Activated naive CD8-positive, alpha-beta T cell (primary cell): ENCODE results near the gene GLTPD2.
A peak's percentile ranks its signal among the peaks of the same experiment; 100 is the strongest.
"Not testable (repeated sequence)": the region's sequence is repeated elsewhere in the genome, so short reads cannot be mapped to it uniquely, and the experiment has no call there.

Source experiments
- H3K27ac Mint-ChIP-seq: one replicate; pipeline ENCODE4 v1.8.0; 2021; ENCODE audit warnings: mixed read lengths
- H3K27me3 Mint-ChIP-seq: one replicate; pipeline ENCODE4 v1.8.0; 2021; ENCODE audit warnings: mixed read lengths
- H3K36me3 Mint-ChIP-seq: one replicate; pipeline ENCODE4 v1.8.0; 2021; ENCODE audit warnings: mixed read lengths
- H3K4me1 Mint-ChIP-seq: one replicate; pipeline ENCODE4 v1.8.0; 2021; ENCODE audit warnings: low read depth, mixed read lengths
- H3K4me3 Mint-ChIP-seq: one replicate; pipeline ENCODE4 v1.8.0; 2021; ENCODE audit warnings: mild to moderate bottlenecking, mixed read lengths
- H3K9me3 Mint-ChIP-seq: one replicate; pipeline ENCODE4 v1.8.0; 2021; ENCODE audit warnings: low read depth, mixed read lengths

The GLTPD2 gene

DNA sequence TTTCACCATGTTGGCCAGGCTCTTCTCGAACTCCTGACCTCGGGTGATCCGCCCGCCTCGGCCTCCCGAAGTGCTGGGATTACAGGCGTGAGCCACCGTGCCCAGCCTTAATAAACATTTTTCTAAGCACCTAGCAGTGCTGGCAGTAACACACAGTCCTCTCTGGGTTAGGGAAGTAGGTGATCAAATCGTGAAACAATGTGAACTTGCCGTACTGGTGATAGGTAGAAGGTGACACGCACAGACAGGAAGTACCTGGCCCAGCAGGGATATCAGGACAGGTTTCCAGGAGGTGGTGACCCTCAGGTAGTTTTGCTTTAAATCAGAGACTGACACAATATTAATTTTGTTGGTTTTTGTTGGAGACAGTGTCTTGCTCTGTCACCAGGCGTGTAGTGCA is 22.7 kb downstream of the GLTPD2 start:
- peaks cover 2% of the 10 kb centered on the region for H3K36me3 Mint-ChIP-seq
- no peaks in the 10 kb centered on the region for H3K27me3 Mint-ChIP-seq
- no peak overlapping the region for H3K4me3 Mint-ChIP-seq
- H3K27ac Mint-ChIP-seq: no peak overlapping the region
- H3K9me3 Mint-ChIP-seq: no peaks in the 10 kb centered on the region
- H3K4me1 Mint-ChIP-seq: peaks cover 8% of the 10 kb centered on the region

DNA sequence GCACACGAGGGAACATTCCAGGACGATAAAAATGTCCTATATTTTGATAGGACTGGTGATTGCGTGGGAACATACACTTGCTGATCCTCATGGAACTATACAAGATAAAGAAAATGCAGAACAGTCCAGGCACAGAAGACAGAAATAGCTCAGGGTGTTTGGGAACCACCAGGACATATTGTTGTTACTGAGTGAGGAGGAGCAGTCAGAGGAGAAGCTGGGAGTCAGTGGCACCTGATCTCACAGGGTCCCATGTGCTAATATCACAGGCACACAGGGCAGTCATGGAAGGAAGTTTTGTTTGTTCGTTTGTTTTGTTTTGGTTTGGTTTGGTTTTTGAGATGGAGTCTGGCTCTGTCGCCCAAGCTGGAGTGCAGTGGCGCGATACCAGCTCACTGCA is 23.9 kb downstream of the GLTPD2 start:
- Mint-ChIP-seq H3K36me3 (peaks cover 2% of the 10 kb centered on the region), H3K27ac (no peak overlapping the region), H3K27me3 (no peaks in the 10 kb centered on the region), H3K4me3 (no peak overlapping the region), H3K4me1 (peaks cover 8% of the 10 kb centered on the region), H3K9me3 (no peaks in the 10 kb centered on the region)

DNA sequence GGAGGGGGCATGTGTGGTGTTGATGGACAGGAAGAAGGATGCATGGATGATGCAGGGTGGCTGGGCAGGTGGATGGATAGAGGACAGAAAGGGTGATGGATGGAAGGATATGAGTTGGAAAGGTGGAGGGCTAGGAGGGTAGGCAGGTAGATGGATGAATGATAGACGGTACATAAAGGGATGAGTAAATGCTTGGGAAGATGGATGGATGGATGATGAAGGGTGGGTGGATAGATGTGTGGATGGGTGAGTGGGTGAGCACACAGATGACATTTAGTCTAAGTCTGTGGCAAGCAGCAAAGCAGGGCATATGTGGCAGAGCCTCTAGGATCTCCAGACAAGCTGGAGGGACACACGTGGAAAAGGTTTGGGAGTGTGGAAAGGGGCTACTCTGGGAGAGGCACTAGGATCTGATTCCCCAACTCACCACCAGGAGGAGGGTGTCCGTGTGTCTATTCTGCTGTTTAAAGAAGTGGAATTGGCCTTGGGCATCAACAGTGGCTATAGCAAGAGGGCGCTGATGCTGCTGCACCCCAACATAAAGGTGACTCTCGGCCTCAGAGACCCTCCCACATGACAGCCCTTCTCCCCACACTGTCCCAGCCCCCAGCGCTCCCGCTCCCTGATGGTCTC is 26.4 kb downstream of the GLTPD2 start:
- Mint-ChIP-seq H3K4me3 (no peak overlapping the region), H3K9me3 (no peaks in the 10 kb centered on the region), H3K27ac (no peak overlapping the region), H3K36me3 (peaks cover 2% of the 10 kb centered on the region), H3K4me1 (peaks cover 1% of the 10 kb centered on the region), H3K27me3 (no peaks in the 10 kb centered on the region)

DNA sequence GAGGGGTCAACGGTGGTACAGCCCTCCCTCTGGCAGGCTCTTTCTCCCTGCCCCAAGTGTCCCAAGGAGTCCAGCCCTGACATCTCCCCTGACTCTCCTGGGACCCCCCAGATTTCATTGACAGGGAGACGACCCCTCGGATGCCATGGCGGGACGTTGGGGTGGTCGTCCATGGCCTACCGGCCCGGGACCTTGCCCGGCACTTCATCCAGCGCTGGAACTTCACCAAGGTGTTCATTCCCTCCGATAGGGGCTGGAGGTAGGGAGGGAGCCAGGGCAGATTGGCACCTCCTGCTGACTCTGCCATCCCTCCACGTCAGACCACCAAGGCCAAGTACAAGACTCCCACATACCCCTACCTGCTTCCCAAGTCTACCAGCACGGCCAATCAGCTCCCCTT is 28.1 kb downstream of the GLTPD2 start:
- Mint-ChIP-seq H3K4me3 (no peak overlapping the region), H3K4me1 (no peaks in the 10 kb centered on the region), H3K27ac (no peak overlapping the region), H3K27me3 (no peaks in the 10 kb centered on the region), H3K36me3 (peaks cover 2% of the 10 kb centered on the region), H3K9me3 (no peaks in the 10 kb centered on the region)

DNA sequence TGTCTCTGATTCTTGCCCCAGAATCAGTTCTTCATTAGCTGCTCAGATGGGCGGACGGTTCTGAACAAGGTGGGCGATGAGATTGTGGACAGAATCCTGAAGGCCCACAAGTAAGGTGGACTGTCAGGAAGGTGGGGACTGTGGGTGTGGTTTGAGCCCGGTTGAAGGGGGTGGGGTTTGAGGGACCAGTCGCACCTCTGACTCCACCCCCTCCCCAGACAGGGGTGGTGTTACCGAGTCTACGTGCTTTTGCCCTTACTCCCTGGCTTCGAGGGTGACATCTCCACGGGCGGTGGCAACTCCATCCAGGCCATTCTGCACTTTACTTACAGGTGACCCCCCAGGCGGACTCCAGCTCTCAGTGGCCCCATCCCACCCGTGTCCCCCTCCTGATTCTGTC is 29.5 kb downstream of the GLTPD2 start:
- no peaks in the 10 kb centered on the region for H3K9me3 Mint-ChIP-seq
- H3K36me3 Mint-ChIP-seq: no peaks in the 10 kb centered on the region
- H3K4me1 Mint-ChIP-seq: no peaks in the 10 kb centered on the region

DNA sequence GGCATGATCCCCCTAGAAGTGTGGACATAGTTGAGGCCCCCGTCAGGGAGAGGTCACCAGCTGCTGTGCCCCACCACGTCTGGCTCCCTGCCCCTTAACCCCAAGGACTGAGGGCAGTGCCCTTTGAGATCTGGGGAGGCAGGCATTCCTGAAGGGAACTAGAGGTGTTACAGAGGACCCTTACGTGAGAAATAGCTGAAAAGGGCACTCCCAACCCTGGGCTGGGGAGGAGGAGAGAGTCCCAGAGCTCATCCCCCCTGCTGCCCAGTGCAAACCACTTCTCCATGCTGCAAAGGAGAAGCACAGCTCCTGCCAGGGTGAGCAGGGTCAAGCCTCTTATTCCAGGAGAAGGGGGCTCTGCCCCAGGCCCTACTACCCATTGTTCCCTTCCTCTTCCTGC is 34.1 kb downstream of the GLTPD2 start:
- Mint-ChIP-seq H3K36me3 (no peaks in the 10 kb centered on the region), H3K4me3 (no peak overlapping the region), H3K9me3 (no peaks in the 10 kb centered on the region), H3K27me3 (no peaks in the 10 kb centered on the region), H3K27ac (no peak overlapping the region), H3K4me1 (no peaks in the 10 kb centered on the region)

More for the DNA sequence above, 29.5 kb downstream of the GLTPD2 start:
- Mint-ChIP-seq H3K4me3 (no peak overlapping the region), H3K27me3 (no peaks in the 10 kb centered on the region), H3K27ac (no peak overlapping the region)

DNA sequence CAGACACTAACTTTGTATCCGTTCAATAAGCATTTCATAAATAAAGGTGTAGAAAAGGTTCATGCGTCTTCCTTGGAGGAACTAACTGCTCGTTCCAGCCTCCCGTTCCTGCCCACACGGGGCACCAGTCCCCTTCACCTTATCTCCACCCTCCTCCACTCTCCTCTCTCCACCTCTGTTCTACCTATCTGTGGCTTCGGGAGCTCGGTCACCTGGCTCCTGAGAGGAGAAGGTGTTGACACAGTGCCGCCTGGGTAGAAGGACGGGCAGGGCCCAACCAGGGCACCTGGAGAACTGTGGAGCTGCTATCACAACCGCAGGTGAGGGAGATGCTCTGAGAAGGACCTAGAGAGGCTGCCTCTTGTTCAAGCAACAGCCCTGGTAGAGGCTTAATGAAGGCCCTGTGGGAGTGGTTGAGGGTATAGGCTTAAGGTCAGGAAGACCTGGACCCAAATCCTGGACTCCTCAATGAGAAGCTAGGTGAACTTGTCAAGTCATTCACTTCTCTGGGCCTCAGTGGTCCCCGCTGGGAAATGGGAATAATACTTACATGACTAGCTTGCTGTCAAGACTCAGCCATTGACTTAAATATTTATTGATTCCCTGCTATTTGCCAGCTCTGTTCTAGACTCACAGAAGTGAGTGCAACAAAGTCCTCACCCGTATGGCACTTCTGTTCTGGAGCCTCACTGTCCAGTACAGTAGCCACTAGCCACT is 34.8 kb downstream of the GLTPD2 start:
- no peak overlapping the region for H3K4me3 Mint-ChIP-seq
- H3K4me1 Mint-ChIP-seq: no peaks in the 10 kb centered on the region
- H3K27me3 Mint-ChIP-seq: no peaks in the 10 kb centered on the region
- H3K9me3 Mint-ChIP-seq: no peaks in the 10 kb centered on the region
- no peak overlapping the region for H3K27ac Mint-ChIP-seq
- H3K36me3 Mint-ChIP-seq: no peaks in the 10 kb centered on the region

DNA sequence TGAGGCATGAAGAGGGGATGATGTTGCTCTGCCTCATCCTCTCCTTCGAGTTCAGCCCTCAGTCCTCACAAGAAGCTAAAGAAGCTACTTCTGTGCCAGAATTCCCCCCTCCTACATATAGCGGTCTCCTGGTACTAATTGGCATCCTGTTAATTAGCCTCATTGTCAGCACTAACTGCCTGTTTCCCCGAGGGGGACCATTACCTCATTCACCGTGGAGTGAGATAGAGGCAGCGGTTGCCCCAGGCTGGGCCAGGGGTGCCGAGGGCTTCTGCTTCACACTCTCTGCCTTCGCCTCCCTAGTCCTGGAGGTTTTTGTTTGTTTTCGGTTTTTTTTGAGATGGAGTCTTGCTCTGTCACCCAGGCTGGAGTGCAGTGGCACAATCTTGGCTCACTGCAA is 38.6 kb downstream of the GLTPD2 start:
- Mint-ChIP-seq H3K27me3 (no peaks in the 10 kb centered on the region), H3K4me1 (no peaks in the 10 kb centered on the region), H3K4me3 (no peak overlapping the region), H3K9me3 (no peaks in the 10 kb centered on the region), H3K36me3 (no peaks in the 10 kb centered on the region), H3K27ac (no peak overlapping the region)

DNA sequence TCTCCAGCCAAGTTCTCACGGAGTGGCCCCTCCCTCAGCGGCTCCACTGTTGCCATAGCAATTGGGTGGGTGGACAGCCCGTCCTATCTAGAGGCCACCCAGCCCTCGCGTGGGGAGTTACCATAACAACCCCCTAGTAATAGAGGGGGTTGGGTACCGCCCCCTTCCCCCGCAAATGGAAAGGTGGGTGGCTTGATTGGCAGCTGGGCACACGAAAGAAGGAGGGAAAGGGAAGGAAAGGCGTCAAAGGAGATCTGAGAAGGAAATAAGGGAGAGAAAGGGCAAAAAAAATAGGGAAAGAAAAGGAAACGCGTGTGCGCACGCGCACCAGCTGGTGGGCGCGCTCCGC is 44.0 kb downstream of the GLTPD2 start:
- H3K27me3 Mint-ChIP-seq, H3K9me3 Mint-ChIP-seq, H3K36me3 Mint-ChIP-seq: not testable (repeated sequence)
- peak overlapping the region; percentile 96 for H3K27ac Mint-ChIP-seq
- H3K4me1 Mint-ChIP-seq: peaks cover 32% of the 10 kb centered on the region
- peak overlapping the region; percentile 95 for H3K4me3 Mint-ChIP-seq

DNA sequence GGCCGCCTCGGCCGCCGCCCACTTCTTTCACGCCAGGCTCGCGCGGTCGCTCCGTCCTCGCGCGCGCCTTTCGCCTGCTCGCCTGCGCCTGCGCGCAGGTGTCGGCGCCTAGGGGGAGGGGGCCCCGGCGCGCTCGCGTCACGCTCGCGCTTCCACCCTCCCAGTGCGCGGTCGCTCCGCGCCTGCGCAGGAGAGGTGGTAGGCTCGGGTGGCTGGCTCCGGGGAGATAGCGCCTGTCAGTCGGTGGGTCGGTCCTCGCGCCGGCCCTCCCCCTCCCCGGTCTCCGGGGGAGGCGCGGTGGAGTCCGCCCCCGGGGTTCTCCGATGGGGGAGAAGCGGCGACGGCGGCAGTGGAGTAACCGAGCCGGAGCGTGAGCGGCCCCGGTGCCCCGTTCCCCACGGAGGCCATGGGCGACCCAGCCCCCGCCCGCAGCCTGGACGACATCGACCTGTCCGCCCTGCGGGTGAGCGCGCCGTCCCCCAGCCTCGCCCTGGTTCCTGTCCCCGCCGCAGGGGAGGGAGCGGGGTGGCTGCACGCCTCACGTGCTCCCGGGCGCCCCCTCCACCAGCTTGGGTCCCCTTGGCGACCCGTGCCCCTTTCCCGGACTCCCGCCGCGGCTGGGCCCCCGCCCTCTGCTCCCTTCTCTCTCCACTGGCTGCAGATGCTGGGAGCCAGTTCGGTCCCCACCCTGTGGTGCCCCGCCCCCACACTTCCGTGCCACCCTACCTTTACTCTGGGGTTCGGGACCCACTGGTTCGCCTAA is 44.6 kb downstream of the GLTPD2 start, which contains the start of gene MINK1:
TSS of gene MINK1 (plus strand) at position 163 of the 763 bp plus-strand sequence. CDS start at position 407, 244 bp downstream.
- H3K4me3 Mint-ChIP-seq: peak within 1 kb of the TSS; percentile 95
- H3K27ac Mint-ChIP-seq: peak within 1 kb of the TSS; percentile 96
- peaks cover 34% of the 10 kb centered on the region for H3K4me1 Mint-ChIP-seq
- no peaks in the 10 kb centered on the region for H3K27me3 Mint-ChIP-seq
- H3K9me3 Mint-ChIP-seq: no peaks in the 10 kb centered on the region
- H3K36me3 Mint-ChIP-seq: peaks cover 3% of the 10 kb centered on the region

DNA sequence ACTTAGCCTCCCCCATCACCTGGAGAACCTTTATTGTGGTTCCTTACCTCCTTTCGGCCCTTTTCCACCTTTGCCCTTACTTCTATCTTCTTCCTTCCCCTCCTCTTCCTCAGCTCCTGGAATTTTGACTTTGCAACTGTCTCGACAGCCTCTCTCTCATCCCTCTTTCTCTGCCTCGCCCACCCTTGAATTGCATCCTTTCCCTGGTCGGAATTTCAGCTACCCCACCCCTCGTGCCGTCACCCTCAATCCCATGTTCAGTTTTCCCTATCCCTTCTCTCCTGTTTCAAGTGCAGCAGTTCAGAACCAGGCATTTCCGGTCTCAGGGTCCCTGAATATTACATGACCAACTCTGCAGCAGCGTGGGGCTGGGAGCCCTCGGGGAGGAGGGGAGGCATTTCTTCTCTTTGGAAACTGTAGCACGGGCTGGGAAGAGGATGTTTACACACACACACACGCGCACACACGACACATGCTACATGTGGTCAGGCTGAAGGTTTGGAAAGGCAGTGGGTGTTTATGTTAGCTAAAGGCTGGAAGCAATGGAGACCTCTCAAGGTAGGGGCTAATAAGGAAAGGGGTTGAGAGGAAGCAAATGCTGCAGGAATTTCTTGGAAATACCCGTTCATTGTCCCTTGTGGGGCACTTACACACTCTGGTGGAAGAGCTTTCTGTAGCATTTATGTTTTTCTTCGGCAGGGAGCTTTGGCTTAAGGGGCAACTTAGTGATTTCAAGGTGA is 45.3 kb downstream of the GLTPD2 start:
- peak overlapping the region; percentile 75 for H3K27ac Mint-ChIP-seq
- peak overlapping the region; percentile 94 for H3K4me3 Mint-ChIP-seq
- peaks cover 3% of the 10 kb centered on the region for H3K36me3 Mint-ChIP-seq
- no peaks in the 10 kb centered on the region for H3K9me3 Mint-ChIP-seq
- no peaks in the 10 kb centered on the region for H3K27me3 Mint-ChIP-seq
- H3K4me1 Mint-ChIP-seq: peaks cover 34% of the 10 kb centered on the region

DNA sequence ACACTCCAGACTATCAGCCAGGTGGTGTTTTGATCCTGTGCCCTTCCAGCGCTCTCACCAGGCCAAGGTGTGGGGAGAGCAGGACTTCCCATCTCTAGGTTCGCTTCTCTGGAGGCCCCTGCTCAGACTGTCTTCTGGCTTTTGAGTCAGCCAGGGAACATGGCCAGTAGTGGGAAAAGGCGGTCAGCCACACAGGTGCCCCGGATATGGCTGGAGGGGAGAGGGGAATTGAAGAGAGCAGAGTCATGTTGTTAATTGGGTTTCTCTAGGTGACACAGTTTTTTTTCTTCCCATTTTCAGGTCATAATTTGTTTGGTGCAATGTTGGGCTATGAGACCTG is 45.9 kb downstream of the GLTPD2 start:
- H3K27me3 Mint-ChIP-seq: no peaks in the 10 kb centered on the region
- H3K36me3 Mint-ChIP-seq: peaks cover 8% of the 10 kb centered on the region
- peak overlapping the region; percentile 94 for H3K4me3 Mint-ChIP-seq
- peak overlapping the region; percentile 75 for H3K27ac Mint-ChIP-seq
- no peaks in the 10 kb centered on the region for H3K9me3 Mint-ChIP-seq
- H3K4me1 Mint-ChIP-seq: peaks cover 40% of the 10 kb centered on the region

DNA sequence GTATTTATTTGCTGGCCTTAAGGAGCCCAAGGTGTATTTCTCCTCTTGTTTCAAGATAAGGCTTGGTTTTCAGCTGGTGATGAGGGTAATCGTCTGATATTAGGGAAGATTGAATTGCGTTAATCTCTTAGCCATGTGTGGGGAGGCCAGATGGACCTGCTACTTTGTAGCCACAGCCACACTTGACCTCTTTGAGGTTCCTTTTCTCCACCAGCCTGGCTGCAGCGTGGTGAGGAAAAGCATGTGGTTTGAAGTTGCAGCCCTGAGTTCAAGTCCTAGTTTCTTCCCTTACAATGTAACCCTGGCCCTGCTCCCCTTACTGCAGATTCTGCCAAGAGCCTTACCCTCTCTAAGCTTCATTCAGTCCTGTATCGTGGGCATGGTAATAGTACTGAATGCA is 47.5 kb downstream of the GLTPD2 start:
- peaks cover 55% of the 10 kb centered on the region for H3K4me1 Mint-ChIP-seq
- no peak overlapping the region for H3K27ac Mint-ChIP-seq
- peak overlapping the region; percentile 1 for H3K4me3 Mint-ChIP-seq
- H3K9me3 Mint-ChIP-seq: no peaks in the 10 kb centered on the region
- H3K27me3 Mint-ChIP-seq: no peaks in the 10 kb centered on the region
- peaks cover 15% of the 10 kb centered on the region for H3K36me3 Mint-ChIP-seq

DNA sequence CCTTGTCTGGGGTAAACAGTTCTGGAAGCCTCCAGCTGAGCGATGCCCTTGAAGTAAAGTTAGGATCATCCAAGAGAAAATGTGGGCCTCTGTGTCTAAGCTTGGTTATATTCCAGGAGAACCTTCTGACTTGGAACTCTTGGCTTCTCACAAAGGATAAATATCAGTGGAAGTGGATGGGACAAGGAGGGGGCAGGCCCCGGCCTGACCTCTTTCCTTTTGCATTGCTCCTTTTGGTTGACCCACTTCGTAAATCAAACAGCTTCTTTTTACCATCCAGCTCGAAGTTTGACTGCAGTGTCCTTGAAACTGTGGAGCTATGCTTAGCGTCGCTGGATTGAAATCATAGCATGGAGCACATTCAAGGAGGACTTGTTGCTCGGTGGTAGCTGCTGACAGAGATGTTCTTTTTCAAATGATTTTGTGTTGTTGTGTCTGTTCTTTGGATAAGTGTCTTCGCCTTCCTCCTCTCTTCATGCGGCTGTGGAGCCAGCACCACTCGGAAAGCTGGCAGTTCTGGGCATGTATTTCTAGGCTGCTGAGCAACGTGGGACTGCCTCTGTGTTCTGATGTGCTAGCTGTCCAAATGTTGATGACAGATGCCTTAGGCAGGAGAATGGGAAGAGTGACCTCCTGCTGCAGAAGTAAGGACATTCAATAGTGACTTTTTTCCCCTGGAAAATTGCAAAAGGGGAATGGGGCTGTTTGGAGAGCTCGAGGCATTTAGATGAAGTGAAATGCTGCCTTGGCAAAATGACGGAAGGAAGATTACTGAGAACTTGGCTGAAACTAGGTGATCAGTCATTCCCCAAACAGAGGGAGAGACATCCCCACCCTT is 48.9 kb downstream of the GLTPD2 start:
- no peak overlapping the region for H3K27ac Mint-ChIP-seq
- no peak overlapping the region for H3K4me3 Mint-ChIP-seq
- H3K9me3 Mint-ChIP-seq: no peaks in the 10 kb centered on the region
- H3K4me1 Mint-ChIP-seq: peaks cover 65% of the 10 kb centered on the region
- H3K27me3 Mint-ChIP-seq: no peaks in the 10 kb centered on the region
- peaks cover 15% of the 10 kb centered on the region for H3K36me3 Mint-ChIP-seq
